HL-60 (cell line): ENCODE data around the gene LRRTM2.
"Not testable (repeated sequence)": the region's sequence is repeated elsewhere in the genome, so short reads cannot be mapped to it uniquely, and the experiment has no call there.

Experiments
- DNase-seq, 2 experiments: peaks; one replicate each; pipeline ENCODE4 v3.0.0-alpha.2; 2010 to 2020; ENCODE audit warnings: low read depth in 1 of 2, low spot score in 1 of 2
- H3K27ac ChIP-seq: fragments of 250-450 bp; sonication (Bioruptor Pico); replicated peaks from 2 replicates; pipeline ENCODE4 v1.5.1; 2020; ENCODE audit warnings: mild to moderate bottlenecking, moderate library complexity
- H3K27me3 ChIP-seq: fragments of 250-450 bp; sonication (Bioruptor Pico); 2 replicates; pipeline ENCODE4 v1.5.1; 2021; ENCODE audit warnings: mild to moderate bottlenecking, moderate library complexity; ENCODE audit not compliant: insufficient read depth, poor library complexity, severe bottlenecking
- H3K4me3 ChIP-seq: replicated peaks from 2 replicates; pipeline ENCODE4 v1.5.1; 2011; ENCODE audit warnings: mild to moderate bottlenecking, control low read depth, low read length; ENCODE audit not compliant: insufficient read depth
- GABPA ChIP-seq: IDR thresholded peaks from 2 replicates; pipeline ENCODE4 v1.6.1; 2012; ENCODE audit warnings: low read depth
- POLR2AphosphoS5 ChIP-seq: IDR thresholded peaks from 2 replicates; pipeline ENCODE4 v1.6.1; 2012; ENCODE audit warnings: low read depth
- SPI1 ChIP-seq: IDR thresholded peaks from 2 replicates; pipeline ENCODE4 v1.6.1; 2012; ENCODE audit warnings: low read depth, mild to moderate bottlenecking, borderline replicate concordance
- long read RNA-seq: library from polyadenylated mRNA; unstranded; transcript quantifications from one replicate; pipeline ENCODE4 v2.0.0, GENCODE V29; 2020
- TF ChIP-seq, protein P1 (sequence below): IDR thresholded peaks from 2 replicates; pipeline ENCODE4 v1.6.1; 2012; ENCODE audit warnings: low read depth; ENCODE audit not compliant: insufficient replicate concordance
- TF ChIP-seq, protein P2 (sequence below): IDR thresholded peaks from one replicate; pipeline ENCODE4 v1.5.1; 2011; ENCODE audit warnings: low read length, control low read depth, inconsistent platforms; ENCODE audit not compliant: insufficient read depth

Gene LRRTM2, protein sequence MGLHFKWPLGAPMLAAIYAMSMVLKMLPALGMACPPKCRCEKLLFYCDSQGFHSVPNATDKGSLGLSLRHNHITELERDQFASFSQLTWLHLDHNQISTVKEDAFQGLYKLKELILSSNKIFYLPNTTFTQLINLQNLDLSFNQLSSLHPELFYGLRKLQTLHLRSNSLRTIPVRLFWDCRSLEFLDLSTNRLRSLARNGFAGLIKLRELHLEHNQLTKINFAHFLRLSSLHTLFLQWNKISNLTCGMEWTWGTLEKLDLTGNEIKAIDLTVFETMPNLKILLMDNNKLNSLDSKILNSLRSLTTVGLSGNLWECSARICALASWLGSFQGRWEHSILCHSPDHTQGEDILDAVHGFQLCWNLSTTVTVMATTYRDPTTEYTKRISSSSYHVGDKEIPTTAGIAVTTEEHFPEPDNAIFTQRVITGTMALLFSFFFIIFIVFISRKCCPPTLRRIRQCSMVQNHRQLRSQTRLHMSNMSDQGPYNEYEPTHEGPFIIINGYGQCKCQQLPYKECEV
- long read RNA-seq, result 0 reads

DNA sequence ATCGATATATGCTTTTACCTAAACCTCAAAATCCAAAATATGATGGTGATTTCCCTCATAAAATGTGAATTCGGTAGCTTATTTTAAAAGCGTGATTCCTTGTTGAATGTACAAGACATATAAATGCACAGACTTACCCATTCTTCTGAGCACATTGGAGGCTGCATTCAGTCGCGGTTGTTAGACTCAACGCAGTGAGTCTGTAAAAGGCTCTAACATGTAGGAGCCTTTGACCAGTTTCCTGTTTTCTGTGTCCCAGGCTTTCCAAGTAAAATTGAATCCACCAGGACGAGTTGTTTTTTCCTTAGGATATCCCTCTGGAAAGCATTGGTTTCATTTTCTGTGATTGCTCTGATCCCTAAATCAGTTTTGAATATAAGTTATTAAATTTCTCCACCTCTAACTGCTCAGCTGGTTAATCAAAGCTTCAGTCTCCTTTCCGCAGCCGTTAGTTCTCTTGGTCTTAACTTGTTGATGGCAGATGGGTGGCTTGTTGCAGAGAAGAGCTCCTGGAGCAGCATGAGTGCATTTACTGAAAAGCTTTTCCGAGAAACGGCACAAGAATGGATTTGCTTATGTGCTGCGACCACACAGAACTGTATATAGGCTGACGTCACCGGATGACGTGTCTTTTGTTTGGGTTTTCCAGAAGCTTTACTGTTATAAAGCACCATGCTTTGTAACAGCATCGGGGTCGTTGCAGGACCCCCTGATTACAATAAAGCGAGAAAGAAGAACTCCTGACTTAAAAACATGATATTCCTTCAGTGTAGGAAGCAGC, at the start of gene LRRTM2:
LRRTM2 (minus strand) TSS at position 565 of the 781 bp plus-strand sequence; CDS start at position 141, 424 bp downstream.
- Histone ChIP-seq H3K4me3 (no peak within 1 kb of the TSS), H3K27ac (no peak within 1 kb of the TSS), H3K27me3 (no peaks in the 10 kb centered on the region)
- no peak for DNase-seq
- TF ChIP-seq, protein P1, sequence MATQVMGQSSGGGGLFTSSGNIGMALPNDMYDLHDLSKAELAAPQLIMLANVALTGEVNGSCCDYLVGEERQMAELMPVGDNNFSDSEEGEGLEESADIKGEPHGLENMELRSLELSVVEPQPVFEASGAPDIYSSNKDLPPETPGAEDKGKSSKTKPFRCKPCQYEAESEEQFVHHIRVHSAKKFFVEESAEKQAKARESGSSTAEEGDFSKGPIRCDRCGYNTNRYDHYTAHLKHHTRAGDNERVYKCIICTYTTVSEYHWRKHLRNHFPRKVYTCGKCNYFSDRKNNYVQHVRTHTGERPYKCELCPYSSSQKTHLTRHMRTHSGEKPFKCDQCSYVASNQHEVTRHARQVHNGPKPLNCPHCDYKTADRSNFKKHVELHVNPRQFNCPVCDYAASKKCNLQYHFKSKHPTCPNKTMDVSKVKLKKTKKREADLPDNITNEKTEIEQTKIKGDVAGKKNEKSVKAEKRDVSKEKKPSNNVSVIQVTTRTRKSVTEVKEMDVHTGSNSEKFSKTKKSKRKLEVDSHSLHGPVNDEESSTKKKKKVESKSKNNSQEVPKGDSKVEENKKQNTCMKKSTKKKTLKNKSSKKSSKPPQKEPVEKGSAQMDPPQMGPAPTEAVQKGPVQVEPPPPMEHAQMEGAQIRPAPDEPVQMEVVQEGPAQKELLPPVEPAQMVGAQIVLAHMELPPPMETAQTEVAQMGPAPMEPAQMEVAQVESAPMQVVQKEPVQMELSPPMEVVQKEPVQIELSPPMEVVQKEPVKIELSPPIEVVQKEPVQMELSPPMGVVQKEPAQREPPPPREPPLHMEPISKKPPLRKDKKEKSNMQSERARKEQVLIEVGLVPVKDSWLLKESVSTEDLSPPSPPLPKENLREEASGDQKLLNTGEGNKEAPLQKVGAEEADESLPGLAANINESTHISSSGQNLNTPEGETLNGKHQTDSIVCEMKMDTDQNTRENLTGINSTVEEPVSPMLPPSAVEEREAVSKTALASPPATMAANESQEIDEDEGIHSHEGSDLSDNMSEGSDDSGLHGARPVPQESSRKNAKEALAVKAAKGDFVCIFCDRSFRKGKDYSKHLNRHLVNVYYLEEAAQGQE, result no peak
- no peak for TF ChIP-seq POLR2AphosphoS5
- no peak for TF ChIP-seq SPI1
- TF ChIP-seq, protein P2, sequence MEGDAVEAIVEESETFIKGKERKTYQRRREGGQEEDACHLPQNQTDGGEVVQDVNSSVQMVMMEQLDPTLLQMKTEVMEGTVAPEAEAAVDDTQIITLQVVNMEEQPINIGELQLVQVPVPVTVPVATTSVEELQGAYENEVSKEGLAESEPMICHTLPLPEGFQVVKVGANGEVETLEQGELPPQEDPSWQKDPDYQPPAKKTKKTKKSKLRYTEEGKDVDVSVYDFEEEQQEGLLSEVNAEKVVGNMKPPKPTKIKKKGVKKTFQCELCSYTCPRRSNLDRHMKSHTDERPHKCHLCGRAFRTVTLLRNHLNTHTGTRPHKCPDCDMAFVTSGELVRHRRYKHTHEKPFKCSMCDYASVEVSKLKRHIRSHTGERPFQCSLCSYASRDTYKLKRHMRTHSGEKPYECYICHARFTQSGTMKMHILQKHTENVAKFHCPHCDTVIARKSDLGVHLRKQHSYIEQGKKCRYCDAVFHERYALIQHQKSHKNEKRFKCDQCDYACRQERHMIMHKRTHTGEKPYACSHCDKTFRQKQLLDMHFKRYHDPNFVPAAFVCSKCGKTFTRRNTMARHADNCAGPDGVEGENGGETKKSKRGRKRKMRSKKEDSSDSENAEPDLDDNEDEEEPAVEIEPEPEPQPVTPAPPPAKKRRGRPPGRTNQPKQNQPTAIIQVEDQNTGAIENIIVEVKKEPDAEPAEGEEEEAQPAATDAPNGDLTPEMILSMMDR, result no peak
- TF ChIP-seq GABPA, result no peak

DNA sequence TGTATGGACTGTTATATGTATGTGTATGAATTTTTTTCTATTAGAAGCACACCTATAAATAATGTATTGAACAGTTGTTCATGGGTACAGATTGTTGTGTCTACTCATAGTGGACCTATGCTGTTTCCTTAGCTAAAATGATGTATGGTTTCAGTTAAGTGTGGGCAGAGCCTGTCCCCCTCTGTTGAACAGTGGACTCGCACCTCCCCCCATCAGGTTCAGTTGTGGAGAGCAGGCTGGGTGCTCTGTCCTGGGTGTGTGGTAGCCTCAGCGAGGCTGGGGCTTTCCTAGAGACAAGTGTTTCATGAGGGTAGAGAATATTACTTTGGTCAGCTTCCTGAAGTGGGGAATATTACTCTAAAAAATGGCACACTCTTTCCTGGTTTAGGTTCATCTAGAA, 47.4 kb upstream of the LRRTM2 start:
- H3K4me3 ChIP-seq, result no peak overlapping the region
- no peaks in the 10 kb centered on the region for H3K27me3 ChIP-seq
- H3K27ac ChIP-seq, result no peak overlapping the region
- DNase-seq, result no peak
- TF ChIP-seq POLR2AphosphoS5, result no peak
- no peak for TF ChIP-seq GABPA
- no peak for TF ChIP-seq SPI1
- TF ChIP-seq, protein P1, result no peak
- TF ChIP-seq, protein P2, result no peak

- H3K4me3 ChIP-seq, H3K27ac ChIP-seq, H3K27me3 ChIP-seq, DNase-seq: not testable (repeated sequence)
Observed at GRCh38 chr5:138921362-138921761, 46.2 kb upstream of the LRRTM2 start.

- no peak overlapping the region for H3K27ac ChIP-seq
- DNase-seq, result no peak
- TF ChIP-seq, protein P1, result no peak
- no peak for TF ChIP-seq SPI1
- TF ChIP-seq, protein P2, result no peak
- TF ChIP-seq GABPA, result no peak
- TF ChIP-seq POLR2AphosphoS5, result no peak
Observed at GRCh38 chr5:138920181-138920580, 45.0 kb upstream of the LRRTM2 start.

More at GRCh38 chr5:138920181-138920580, 45.0 kb upstream of the LRRTM2 start:
- no peaks in the 10 kb centered on the region for H3K27me3 ChIP-seq
- no peak overlapping the region for H3K4me3 ChIP-seq
